ENCODE results near the gene ARHGAP44. TPM values are rescaled to one million over a fixed set of nuclear protein-coding genes. Genes with fewer than 3 reads are reported as not detected.
"Not testable (repeated sequence)": the region's sequence is repeated elsewhere in the genome, so short reads cannot be mapped to it uniquely, and the experiment has no call there.

ARHGAP44 gene
- total and polyA plus RNA-seq, 2 experiments from 2014 or later, result 4.6 to 5.4 TPM

DNA sequence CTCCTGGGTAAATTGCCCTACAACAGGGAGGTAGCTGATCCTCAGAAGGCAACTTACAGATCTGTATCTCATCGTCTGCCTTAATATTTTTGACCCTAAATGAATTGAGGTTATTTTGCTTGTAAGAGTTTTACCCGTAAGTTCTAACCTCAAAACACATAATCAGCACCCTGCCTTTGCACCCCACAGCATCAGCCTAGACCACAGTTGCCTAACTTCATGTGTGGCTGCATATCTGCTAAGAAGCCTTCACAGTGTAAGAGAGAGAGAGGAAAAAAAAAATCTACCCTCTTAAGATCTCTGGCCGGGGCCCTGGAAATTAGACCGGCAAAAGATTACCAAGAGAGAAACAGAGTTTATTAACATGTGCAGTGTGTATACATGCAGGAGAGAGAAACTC is 76.9 kb downstream of the ARHGAP44 start:
- Histone ChIP-seq H3K9me3 (ENCODE audit: low read depth) (no peaks in the 10 kb centered on the region), H3K79me2 (no peaks in the 10 kb centered on the region), H3K4me3 (no peak overlapping the region), H4K20me1 (ENCODE audit: insufficient read depth, poor library complexity, severe bottlenecking) (no peaks in the 10 kb centered on the region), H3K9me2 (replicated peaks; ENCODE audit: insufficient read depth) (no peaks in the 10 kb centered on the region), H3K36me3 (replicated peaks; ENCODE audit: insufficient read depth, low read depth) (no peaks in the 10 kb centered on the region), H2AFZ (no peak overlapping the region), H3K4me1 (ENCODE audit: insufficient read depth) (no peaks in the 10 kb centered on the region), H3K27me3 (no peaks in the 10 kb centered on the region), H3K27ac (no peak overlapping the region), H3K4me2 (no peak overlapping the region)
- TF ChIP-seq, protein P1, sequence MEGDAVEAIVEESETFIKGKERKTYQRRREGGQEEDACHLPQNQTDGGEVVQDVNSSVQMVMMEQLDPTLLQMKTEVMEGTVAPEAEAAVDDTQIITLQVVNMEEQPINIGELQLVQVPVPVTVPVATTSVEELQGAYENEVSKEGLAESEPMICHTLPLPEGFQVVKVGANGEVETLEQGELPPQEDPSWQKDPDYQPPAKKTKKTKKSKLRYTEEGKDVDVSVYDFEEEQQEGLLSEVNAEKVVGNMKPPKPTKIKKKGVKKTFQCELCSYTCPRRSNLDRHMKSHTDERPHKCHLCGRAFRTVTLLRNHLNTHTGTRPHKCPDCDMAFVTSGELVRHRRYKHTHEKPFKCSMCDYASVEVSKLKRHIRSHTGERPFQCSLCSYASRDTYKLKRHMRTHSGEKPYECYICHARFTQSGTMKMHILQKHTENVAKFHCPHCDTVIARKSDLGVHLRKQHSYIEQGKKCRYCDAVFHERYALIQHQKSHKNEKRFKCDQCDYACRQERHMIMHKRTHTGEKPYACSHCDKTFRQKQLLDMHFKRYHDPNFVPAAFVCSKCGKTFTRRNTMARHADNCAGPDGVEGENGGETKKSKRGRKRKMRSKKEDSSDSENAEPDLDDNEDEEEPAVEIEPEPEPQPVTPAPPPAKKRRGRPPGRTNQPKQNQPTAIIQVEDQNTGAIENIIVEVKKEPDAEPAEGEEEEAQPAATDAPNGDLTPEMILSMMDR (IDR thresholded peaks at IDR 0.05; ENCODE audit: poor library complexity), result no peak
- no peak for TF ChIP-seq EZH2phosphoT487 (IDR thresholded peaks at IDR 0.05; ENCODE audit: low read depth, severe bottlenecking, unreplicated experiment)
- no peak for TF ChIP-seq EZH2 (IDR thresholded peaks at IDR 0.05; ENCODE audit: borderline replicate concordance)
- no peak for DNase-seq (ENCODE audit: low spot score)
- WGBS (ENCODE audit: low lambda C conversion rate, missing lambda C conversion rate), result 77% methylated on average over 4 of the region's 4 CpGs

DNA sequence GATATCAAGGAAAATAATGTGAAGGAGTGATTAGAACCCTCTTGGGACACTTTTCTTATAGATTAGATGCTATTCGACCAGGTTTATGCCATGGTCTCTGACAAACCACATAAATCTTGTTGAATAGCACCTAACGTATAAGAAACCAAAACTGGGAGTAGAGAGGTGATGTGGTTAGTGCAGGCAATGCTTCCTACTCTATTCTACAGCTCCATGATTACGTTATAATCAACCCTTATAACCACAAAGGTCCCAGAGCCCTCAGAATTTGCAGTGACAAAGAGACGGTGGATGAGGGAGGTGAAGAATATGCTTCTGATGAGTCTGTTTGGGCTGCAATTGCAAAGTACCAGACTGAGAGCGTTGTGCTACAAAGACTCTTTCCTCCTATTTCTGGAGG is 78.4 kb downstream of the ARHGAP44 start:
- Histone ChIP-seq H2AFZ (no peak overlapping the region), H3K79me2 (no peaks in the 10 kb centered on the region), H3K4me1 (ENCODE audit: insufficient read depth) (no peaks in the 10 kb centered on the region), H3K9me3 (ENCODE audit: low read depth) (no peaks in the 10 kb centered on the region), H4K20me1 (ENCODE audit: insufficient read depth, poor library complexity, severe bottlenecking) (no peaks in the 10 kb centered on the region), H3K9me2 (replicated peaks; ENCODE audit: insufficient read depth) (no peaks in the 10 kb centered on the region), H3K4me2 (no peak overlapping the region), H3K27ac (no peak overlapping the region), H3K36me3 (replicated peaks; ENCODE audit: insufficient read depth, low read depth) (no peaks in the 10 kb centered on the region), H3K27me3 (no peaks in the 10 kb centered on the region), H3K4me3 (no peak overlapping the region)
- WGBS (ENCODE audit: low lambda C conversion rate, missing lambda C conversion rate), result 92% methylated on average over 5 of the region's 5 CpGs
- no peak for TF ChIP-seq EZH2 (IDR thresholded peaks at IDR 0.05; ENCODE audit: borderline replicate concordance)
- TF ChIP-seq EZH2phosphoT487 (IDR thresholded peaks at IDR 0.05; ENCODE audit: low read depth, severe bottlenecking, unreplicated experiment), result no peak
- TF ChIP-seq, protein P1 (IDR thresholded peaks at IDR 0.05; ENCODE audit: poor library complexity), result no peak
- DNase-seq (ENCODE audit: low spot score), result no peak

DNA sequence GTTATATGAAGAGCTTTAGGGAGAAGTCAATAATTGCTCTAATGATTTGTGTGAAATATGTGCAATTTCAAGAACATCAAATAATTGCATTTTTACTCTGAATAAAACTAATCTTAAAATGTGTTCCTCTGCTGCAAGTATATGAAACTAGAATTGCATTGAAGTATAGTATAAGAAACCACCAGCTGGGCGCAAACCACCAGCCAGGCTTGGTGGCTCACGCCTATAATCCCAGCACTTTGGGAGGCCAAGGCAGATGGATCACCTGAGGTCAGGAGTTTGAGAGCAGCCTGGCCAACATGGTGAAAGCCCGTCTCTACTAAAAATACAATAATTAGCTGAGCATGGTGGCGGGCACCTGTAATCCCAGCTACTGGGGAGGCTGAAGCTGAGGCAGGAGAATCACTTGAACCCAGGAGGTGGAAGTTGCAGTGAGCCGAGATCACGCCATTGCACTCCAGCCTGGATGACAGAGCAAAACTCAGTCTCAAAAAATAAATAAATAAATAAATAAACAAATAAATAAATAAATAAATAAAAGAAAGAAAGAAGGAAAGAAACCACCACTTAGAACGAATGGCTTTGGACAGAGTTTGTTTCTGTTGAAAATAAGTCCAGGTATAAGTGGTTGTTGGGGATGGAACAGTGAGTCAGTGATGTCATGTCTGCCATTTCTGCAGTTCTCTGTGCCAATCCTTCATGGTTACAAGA is 84.3 kb downstream of the ARHGAP44 start:
- H3K27me3 ChIP-seq; H4K20me1 ChIP-seq (ENCODE audit: insufficient read depth, poor library complexity, severe bottlenecking); DNase-seq (ENCODE audit: low spot score); H3K27ac ChIP-seq; H3K9me3 ChIP-seq (ENCODE audit: low read depth); H3K4me3 ChIP-seq; H3K79me2 ChIP-seq; H3K36me3 ChIP-seq (replicated peaks; ENCODE audit: insufficient read depth, low read depth); H3K4me1 ChIP-seq (ENCODE audit: insufficient read depth); H3K4me2 ChIP-seq; H3K9me2 ChIP-seq (replicated peaks; ENCODE audit: insufficient read depth); H2AFZ ChIP-seq: not testable (repeated sequence)
- WGBS (ENCODE audit: low lambda C conversion rate, missing lambda C conversion rate), result 95% methylated on average over 7 of the region's 7 CpGs

DNA sequence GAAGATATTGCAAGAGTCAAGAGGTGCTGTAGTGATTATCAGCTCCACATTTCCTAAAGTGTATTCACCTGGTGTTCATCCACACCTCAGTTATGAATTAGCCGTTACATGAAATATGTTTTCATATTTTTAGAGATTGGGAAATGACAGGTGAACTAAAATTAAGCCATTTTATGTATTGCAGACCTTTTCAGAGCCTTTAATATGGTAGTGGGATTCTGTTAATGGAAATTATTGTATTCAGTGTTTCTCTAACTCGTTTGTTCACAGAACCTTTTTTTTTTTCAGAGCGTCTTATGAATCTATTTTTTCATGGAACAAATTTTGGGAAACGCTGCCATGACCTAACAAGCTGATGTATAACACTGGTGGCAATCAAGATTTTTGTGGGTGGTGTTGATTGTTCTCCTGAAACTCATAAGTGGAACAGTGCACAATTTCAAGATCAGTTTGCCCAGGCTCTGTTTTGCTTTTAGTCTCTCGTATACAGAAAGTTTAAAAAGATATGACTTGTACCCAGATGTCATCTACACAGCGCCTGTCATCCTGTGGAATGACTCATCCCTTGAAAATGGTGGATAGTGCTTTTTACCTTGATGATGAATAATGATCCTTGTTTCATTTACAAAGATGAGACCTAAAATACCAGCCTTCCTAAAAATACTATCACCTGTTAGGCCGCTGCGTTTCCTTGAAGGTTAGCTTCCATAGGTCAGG is 88.8 kb downstream of the ARHGAP44 start:
- WGBS (ENCODE audit: low lambda C conversion rate, missing lambda C conversion rate), result 85% methylated on average over 8 of the region's 8 CpGs
- Histone ChIP-seq H3K9me3 (ENCODE audit: low read depth) (no peaks in the 10 kb centered on the region), H4K20me1 (ENCODE audit: insufficient read depth, poor library complexity, severe bottlenecking) (no peaks in the 10 kb centered on the region), H3K36me3 (replicated peaks; ENCODE audit: insufficient read depth, low read depth) (no peaks in the 10 kb centered on the region), H3K27ac (no peak overlapping the region), H3K4me3 (no peak overlapping the region), H3K79me2 (no peaks in the 10 kb centered on the region), H2AFZ (no peak overlapping the region), H3K9me2 (replicated peaks; ENCODE audit: insufficient read depth) (no peaks in the 10 kb centered on the region), H3K4me1 (ENCODE audit: insufficient read depth) (no peaks in the 10 kb centered on the region), H3K4me2 (no peak overlapping the region), H3K27me3 (no peaks in the 10 kb centered on the region)
- no peak for TF ChIP-seq EZH2phosphoT487 (IDR thresholded peaks at IDR 0.05; ENCODE audit: low read depth, severe bottlenecking, unreplicated experiment)
- no peak for TF ChIP-seq EZH2 (IDR thresholded peaks at IDR 0.05; ENCODE audit: borderline replicate concordance)
- TF ChIP-seq, protein P1 (IDR thresholded peaks at IDR 0.05; ENCODE audit: poor library complexity), result no peak
- DNase-seq (ENCODE audit: low spot score), result no peak

DNA sequence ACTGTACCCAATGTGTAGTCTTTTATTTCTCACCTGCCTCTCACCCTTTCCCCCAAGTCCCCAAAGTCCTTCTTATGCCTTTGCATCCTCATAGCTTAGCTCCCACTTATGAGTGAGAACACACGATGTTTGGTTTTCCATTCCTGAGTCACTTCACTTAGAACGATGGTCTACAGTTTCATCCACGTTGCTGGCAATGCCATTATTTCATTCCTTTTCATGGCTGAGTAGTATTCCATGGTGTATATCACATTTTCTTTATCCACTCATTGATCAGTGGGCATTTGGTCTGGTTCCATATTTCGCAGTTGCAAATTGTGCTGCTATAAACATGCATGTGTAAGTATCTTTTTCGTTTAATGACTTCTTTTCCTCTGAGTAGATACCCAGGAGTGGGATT is 89.8 kb downstream of the ARHGAP44 start:
- H3K27ac ChIP-seq; H4K20me1 ChIP-seq (ENCODE audit: insufficient read depth, poor library complexity, severe bottlenecking); DNase-seq (ENCODE audit: low spot score); H3K79me2 ChIP-seq; H3K27me3 ChIP-seq; H3K4me2 ChIP-seq; H3K9me3 ChIP-seq (ENCODE audit: low read depth); H3K36me3 ChIP-seq (replicated peaks; ENCODE audit: insufficient read depth, low read depth); H3K4me1 ChIP-seq (ENCODE audit: insufficient read depth); H3K4me3 ChIP-seq; H3K9me2 ChIP-seq (replicated peaks; ENCODE audit: insufficient read depth); H2AFZ ChIP-seq: not testable (repeated sequence)
- 93% methylated on average over 5 of the region's 5 CpGs for WGBS (ENCODE audit: low lambda C conversion rate, missing lambda C conversion rate)
